Spinal cord (tissue), 10 donors: ENCODE measurements around the gene GPR153. TPM values are rescaled to one million over a fixed set of nuclear protein-coding genes. Genes with fewer than 3 reads are reported as not detected.

ENCODE experiments used
- DNase-seq, 6 donors: peaks; one replicate each; pipeline versions ENCODE4 v3.0.0 to v3.0.0-alpha.2; 2013 to 2015; ENCODE audit warnings: low spot score in 6 of 6, low read depth in 4 of 6
- H3K27ac ChIP-seq: one replicate; pipeline ENCODE4 v1.5.1; 2013; ENCODE audit warnings: low read depth, low read length, control low read depth
- H3K27me3 ChIP-seq: one replicate; pipeline ENCODE4 v1.6.1; 2013; ENCODE audit warnings: low read length; ENCODE audit not compliant: control insufficient read depth, insufficient read depth
- H3K36me3 ChIP-seq: one replicate; pipeline ENCODE4 v1.6.1; 2013; ENCODE audit warnings: low read length; ENCODE audit not compliant: control insufficient read depth, insufficient read depth
- H3K4me1 ChIP-seq: one replicate; pipeline ENCODE4 v1.6.1; 2013; ENCODE audit warnings: low read length; ENCODE audit not compliant: control insufficient read depth, insufficient read depth
- H3K4me3 ChIP-seq: one replicate; pipeline ENCODE4 v1.5.1; 2013; ENCODE audit warnings: low read depth, low read length, control low read depth
- H3K9me3 ChIP-seq: one replicate; pipeline ENCODE4 v1.6.1; 2013; ENCODE audit warnings: low read length; ENCODE audit not compliant: control insufficient read depth, insufficient read depth
- WGBS: methylation state at CpG from one replicate; pipeline ENCODE4 v1.1.5; 2013; ENCODE audit warnings: missing lambda C conversion rate; ENCODE audit not compliant: insufficient coverage; 5-methylcytosine and 5-hydroxymethylcytosine counted together
- polyA plus RNA-seq, 2 donors: library from polyadenylated mRNA; unstranded; fragments of 120-200 nt; gene quantifications; one replicate each; pipeline ENCODE4 v1.2.1, GENCODE V29; 2013; ENCODE audit not compliant: insufficient read length in 2 of 2
- total RNA-seq, 2 donors: library from RNA; depleted of rRNA in 1 of 2; stranded (reverse); fragments of 120-200 nt in 1 of 2; fragments of >200 nt in 1 of 2; gene quantifications; one replicate each; pipeline versions ENCODE4 v1.2.3 to v1.2.4, GENCODE V29; 2013 to 2014
- donor health status: healthy.

The GPR153 gene
- total and polyA plus RNA-seq, 4 donors, result 9.3 to 49.5 (median 27.6) TPM

GRCh38 chr1:6252374-6252710 is 8.6 kb downstream of the GPR153 start:
- Histone ChIP-seq H3K9me3 (no peaks in the 10 kb centered on the region), H3K27me3 (peaks cover 26% of the 10 kb centered on the region), H3K4me1 (peaks cover 20% of the 10 kb centered on the region), H3K4me3 (no peak overlapping the region), H3K36me3 (peaks cover 55% of the 10 kb centered on the region), H3K27ac (no peak overlapping the region)
- 90% methylated on average over 3 of the region's 4 CpGs for WGBS
- DNase-seq, result no peak

DNA sequence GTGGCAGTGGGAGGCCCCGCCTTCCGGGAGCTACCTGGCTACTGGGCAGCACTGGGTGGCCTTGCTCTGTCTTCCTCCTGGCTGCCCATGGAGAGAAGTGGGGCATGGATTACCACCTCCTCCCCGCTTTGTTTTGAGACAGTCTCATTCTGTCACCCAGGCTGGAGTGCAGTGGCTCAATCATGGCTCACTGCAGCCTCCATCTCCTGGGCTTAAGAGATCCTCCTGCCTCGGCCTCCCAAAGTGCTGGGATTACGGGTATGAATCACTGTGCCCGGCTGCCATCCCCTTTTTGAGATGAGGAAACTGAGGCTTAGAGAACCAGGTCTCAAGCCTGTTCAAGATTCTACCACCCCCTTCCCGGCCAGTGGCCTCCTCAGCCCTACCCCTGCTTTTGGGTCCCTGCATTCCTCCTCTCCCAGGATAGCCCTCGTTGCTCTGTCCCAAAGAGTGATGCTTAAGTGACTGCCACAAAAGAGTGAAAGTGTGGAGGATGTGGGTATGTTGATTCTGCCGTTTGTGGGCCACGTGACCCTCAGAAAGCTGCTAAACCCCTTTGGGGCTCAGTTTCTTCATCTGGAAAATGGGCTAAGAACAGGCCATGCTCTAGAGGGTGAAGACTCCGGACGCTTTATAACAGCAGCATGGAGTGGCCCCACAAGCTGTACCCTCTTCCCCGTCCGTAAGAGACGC is 9.1 kb downstream of the GPR153 start:
- WGBS, result 87% methylated on average over 12 of the region's 15 CpGs
- peaks cover 55% of the 10 kb centered on the region for H3K36me3 ChIP-seq
- H3K4me3 ChIP-seq, result no peak overlapping the region
- peaks cover 20% of the 10 kb centered on the region for H3K4me1 ChIP-seq
- no peak for DNase-seq
- no peaks in the 10 kb centered on the region for H3K9me3 ChIP-seq
- peaks cover 26% of the 10 kb centered on the region for H3K27me3 ChIP-seq
- H3K27ac ChIP-seq, result no peak overlapping the region

DNA sequence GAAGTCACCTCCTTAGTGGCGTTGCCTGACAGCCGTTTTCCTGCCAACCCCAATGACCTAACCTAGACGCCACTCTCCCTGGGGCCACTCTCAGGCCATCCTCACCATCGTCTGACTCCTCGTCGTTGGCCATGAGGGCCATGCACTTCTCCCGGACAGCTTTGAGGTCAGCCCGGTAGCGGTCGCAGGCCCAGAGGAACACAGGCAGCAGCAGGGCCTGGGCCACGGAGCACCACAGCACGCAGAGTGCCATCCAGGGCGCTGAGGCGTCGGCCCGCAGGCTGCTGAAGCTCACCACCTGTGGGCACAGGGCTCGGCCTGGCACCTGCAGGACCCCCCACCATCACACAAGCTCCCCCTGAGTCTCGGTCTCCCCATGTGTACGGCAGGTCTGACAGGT is 9.7 kb downstream of the GPR153 start:
- Histone ChIP-seq H3K9me3 (no peaks in the 10 kb centered on the region), H3K4me3 (no peak overlapping the region), H3K27me3 (peaks cover 29% of the 10 kb centered on the region), H3K4me1 (peaks cover 24% of the 10 kb centered on the region), H3K36me3 (peaks cover 55% of the 10 kb centered on the region), H3K27ac (no peak overlapping the region)
- DNase-seq, result no peak
- 88% methylated on average over 14 of the region's 19 CpGs for WGBS

DNA sequence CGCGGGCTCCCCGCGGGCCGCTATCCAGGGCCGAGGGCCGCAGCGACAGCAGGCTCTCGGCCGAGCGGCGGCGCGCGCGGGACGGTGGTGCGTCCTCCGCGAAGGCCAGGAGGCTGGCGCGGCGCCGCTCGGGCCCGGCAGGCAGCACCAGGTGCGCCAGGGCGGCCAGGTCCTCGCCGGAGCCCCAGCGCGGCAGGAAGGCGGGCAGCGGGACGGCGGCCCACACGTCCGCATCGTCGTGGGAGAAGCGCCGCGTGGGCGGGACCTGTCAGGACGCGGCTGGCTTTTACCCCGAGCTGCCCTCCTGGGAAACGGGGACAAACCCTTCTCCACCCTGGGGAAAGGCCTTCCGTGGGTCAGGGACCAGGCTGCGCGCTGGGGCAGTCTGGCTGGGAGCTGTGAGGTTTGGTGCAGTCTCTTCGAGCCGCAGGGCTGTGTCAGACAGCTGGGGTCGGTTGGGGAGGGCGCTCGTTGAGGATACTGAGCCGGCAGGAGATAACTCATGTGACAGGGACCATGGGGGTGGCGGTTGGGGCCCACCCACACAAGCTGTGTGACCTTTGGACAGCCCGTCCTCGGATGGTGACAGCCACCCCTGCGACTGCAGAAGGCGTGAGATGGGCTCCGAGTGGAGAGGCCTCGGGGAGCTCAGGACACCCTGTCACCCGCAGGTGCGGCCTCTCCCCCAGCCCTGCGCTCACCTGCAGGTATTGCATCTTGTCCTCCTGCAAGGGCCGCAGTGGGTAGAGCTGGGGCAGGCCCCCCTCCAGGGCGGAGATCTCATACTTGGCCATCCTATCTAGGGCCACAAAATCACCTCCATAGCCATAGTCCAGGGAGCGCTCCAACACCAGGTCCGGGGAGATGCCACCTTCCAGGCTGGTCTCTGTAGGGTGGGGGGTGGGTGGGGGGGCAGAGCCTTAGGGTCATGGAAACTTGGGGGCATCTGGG is 10.9 kb downstream of the GPR153 start:
- peaks cover 35% of the 10 kb centered on the region for H3K4me1 ChIP-seq
- 24% methylated on average over 66 of the region's 71 CpGs for WGBS
- H3K27ac ChIP-seq, result no peak overlapping the region
- H3K4me3 ChIP-seq, result no peak overlapping the region
- peaks cover 38% of the 10 kb centered on the region for H3K27me3 ChIP-seq
- peak in 1 of 6 donors; percentile 2 for DNase-seq
- peaks cover 55% of the 10 kb centered on the region for H3K36me3 ChIP-seq
- H3K9me3 ChIP-seq, result no peaks in the 10 kb centered on the region

DNA sequence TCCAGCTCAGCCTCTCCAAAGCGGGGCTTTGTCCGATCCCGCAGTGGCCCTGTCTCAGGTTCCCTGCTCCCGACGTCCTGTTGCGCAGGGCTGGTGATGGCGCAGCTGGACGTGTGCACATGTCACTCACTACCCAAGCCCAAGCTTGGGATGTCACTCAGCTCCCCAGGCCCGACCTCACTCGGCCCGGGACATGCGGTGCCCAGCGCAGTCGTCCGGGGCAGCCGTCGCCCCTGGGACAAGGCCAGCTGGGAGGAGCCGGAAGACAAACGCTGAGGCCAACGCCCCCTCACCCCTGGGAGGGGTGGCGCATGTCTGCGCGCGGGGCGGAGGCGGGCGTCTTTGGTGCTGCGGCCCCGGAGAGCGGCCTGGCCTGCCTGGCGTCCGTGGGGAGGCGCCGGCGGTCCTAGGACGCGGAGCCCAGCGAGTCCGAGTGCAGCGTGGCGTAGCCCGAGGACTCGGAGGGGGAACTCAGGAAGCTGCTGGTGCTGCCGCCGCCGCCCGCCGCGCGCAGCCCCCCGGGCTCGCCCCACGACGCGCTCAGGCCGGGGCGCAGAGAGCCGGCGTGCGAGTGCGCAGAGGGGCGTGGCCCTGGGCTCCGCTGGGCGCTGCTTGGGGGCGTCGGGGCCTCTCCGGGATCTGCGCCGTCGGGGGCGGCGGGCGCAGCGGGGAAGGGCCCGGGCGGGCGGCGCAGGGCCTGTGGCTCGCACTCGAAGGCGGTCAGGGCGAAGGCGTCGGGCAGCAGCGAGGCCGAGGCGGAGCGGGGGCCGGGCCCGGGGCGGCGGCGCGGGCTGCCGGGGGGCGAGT is 11.8 kb downstream of the GPR153 start:
- peaks cover 46% of the 10 kb centered on the region for H3K36me3 ChIP-seq
- no peaks in the 10 kb centered on the region for H3K9me3 ChIP-seq
- no peak overlapping the region for H3K27ac ChIP-seq
- DNase-seq, result peak in 1 of 6 donors; percentile 32
- no peak overlapping the region for H3K4me3 ChIP-seq
- H3K4me1 ChIP-seq, result peaks cover 42% of the 10 kb centered on the region
- peaks cover 46% of the 10 kb centered on the region for H3K27me3 ChIP-seq
- WGBS, result 10% methylated on average over 96 of the region's 96 CpGs

DNA sequence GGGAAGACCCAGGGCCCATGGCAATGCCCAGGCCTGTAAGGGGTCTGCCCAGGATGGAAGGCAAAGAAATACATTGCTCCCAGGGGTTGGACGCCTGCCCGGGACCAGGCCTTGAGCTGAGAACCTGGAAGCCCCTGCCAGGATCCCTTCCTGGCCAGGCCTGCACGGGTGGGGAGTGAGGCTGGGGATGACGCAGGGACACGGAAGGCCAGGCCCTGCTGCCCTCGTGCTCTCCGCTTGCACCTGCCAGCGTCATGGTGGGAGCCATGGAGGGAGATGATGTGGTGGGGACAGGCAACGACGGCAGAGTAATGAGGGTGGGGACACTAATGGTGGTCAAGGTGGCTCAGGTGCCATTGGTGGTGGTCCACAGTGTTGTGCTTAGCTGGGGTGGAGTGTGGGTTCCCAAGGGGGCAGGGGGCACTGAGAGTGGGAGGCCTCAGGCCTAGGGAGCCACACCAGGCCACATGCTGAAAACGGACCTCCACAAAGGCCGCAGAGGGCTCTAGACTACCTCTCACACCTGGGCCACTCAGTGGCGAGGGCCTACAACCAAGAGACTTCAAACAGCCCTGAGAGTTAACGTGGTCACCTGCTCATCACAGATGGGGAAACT is 12.6 kb downstream of the GPR153 start:
- peaks cover 38% of the 10 kb centered on the region for H3K36me3 ChIP-seq
- H3K4me3 ChIP-seq, result no peak overlapping the region
- peak in 1 of 6 donors; percentile 43 for DNase-seq
- peaks cover 50% of the 10 kb centered on the region for H3K4me1 ChIP-seq
- 70% methylated on average over 13 of the region's 14 CpGs for WGBS
- no peaks in the 10 kb centered on the region for H3K9me3 ChIP-seq
- no peak overlapping the region for H3K27ac ChIP-seq
- H3K27me3 ChIP-seq, result peaks cover 54% of the 10 kb centered on the region

GRCh38 chr1:6247651-6248050 is 13.2 kb downstream of the GPR153 start:
- Histone ChIP-seq H3K27ac (no peak overlapping the region), H3K4me1 (peaks cover 57% of the 10 kb centered on the region), H3K36me3 (peaks cover 32% of the 10 kb centered on the region), H3K4me3 (no peak overlapping the region), H3K27me3 (peaks cover 61% of the 10 kb centered on the region), H3K9me3 (no peaks in the 10 kb centered on the region)
- DNase-seq, result no peak
- 89% methylated on average over 5 of the region's 5 CpGs for WGBS

DNA sequence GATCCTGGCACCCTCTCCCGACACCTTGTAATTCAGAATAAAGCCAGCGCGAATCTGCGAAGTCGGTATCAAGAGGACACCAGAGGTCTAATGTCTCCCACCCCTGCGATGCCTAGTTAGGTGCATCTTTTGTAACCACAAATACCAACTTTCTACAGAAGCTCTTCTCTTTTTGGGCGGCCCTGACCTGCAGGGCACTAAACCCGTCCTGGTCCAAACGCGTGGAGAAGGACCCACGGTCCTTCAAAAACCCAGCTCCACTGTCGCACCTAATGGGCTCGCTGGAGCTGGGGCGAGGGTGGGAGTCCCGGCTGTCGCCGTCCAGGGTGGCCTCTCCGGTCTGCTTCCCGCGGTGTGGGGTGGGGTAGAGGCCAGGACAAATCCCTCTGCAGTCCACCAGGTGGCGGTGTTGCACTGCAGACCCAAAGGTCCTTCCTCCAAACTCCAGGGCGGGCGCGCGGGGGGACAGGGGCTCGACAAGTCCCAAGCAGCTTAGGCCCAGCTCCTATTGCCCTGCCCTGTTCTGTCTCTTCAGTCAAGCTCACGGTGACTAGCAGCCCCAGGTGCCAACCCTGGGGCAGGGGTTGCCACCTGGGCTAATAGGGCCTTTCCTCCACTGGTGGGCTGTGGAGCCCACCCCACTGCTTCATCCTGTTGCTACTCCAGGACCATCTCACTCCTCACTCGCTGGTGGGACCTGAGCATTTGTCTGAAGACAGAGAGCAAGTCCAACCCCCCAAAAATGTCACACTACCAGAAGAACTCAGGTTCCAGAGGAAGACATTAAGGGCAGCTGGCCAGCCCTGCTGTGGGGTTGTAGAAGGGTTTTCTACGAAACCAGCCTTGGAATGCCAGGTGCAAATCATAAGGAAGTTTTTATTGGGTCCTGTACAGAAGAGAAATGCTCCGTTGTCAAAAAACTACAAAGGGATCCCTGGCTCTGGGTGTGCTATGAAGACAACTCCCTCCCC is 14.1 kb downstream of the GPR153 start:
- Histone ChIP-seq H3K4me3 (no peak overlapping the region), H3K27me3 (peaks cover 59% of the 10 kb centered on the region), H3K27ac (no peak overlapping the region), H3K4me1 (peaks cover 60% of the 10 kb centered on the region), H3K9me3 (no peaks in the 10 kb centered on the region), H3K36me3 (peaks cover 23% of the 10 kb centered on the region)
- peak in 3 of 6 donors; percentile 80 to 95 (median 93) for DNase-seq
- WGBS, result 3% methylated on average over 29 of the region's 30 CpGs
